SK-N-SH treated with all-trans-retinoic acid at 6 μM for 48 hours (cell line): ENCODE data around the gene GALNT17.

ENCODE experiments used
- ATAC-seq: fragments of 200-7000 bp; cut with Tn5 transposase; 3 replicates; pipeline ENCODE4 v1.9.1; 2020; ENCODE audit warnings: mild to moderate bottlenecking, moderate library complexity
- ARNTL ChIP-seq: fragments of 450-650 bp; formaldehyde crosslinking; IDR thresholded peaks from 2 replicates; pipeline ENCODE4 v1.5.0; 2020; ENCODE audit warnings: low read depth, mild to moderate bottlenecking, moderate library complexity, borderline replicate concordance
- BACH2 ChIP-seq: fragments of 250-450 bp; sonication (Bioruptor Pico); IDR thresholded peaks from 2 replicates; pipeline ENCODE4 v1.9.0; 2021; ENCODE audit warnings: mild to moderate bottlenecking, borderline replicate concordance
- CSDC2 ChIP-seq: fragments of 250-450 bp; sonication (Bioruptor Pico); IDR thresholded peaks from 2 replicates; pipeline ENCODE4 v1.5.0; 2020; ENCODE audit warnings: mild to moderate bottlenecking, moderate library complexity
- ESRRG ChIP-seq: fragments of 250-450 bp; sonication (Bioruptor Pico); IDR thresholded peaks from 2 replicates; pipeline ENCODE4 v1.6.1; 2021; ENCODE audit warnings: mild to moderate bottlenecking
- OSR1 ChIP-seq: fragments of 250-450 bp; sonication (Bioruptor Pico); IDR thresholded peaks from 2 replicates; pipeline ENCODE4 v1.8.0; 2022; ENCODE audit warnings: moderate library complexity, mild to moderate bottlenecking, inconsistent platforms
- PPARA ChIP-seq: fragments of 250-450 bp; sonication (Bioruptor Pico); IDR thresholded peaks from 2 replicates; pipeline ENCODE4 v1.5.0; 2020; ENCODE audit warnings: mild to moderate bottlenecking, borderline replicate concordance
- RARB ChIP-seq: fragments of 250-450 bp; sonication (Bioruptor Pico); IDR thresholded peaks from 2 replicates; pipeline ENCODE4 v1.8.0; 2021; ENCODE audit warnings: mild to moderate bottlenecking, moderate library complexity
- SNAI2 ChIP-seq: fragments of 250-450 bp; sonication (Bioruptor Pico); IDR thresholded peaks from 2 replicates; pipeline ENCODE4 v1.5.0; 2020; ENCODE audit warnings: mild to moderate bottlenecking, moderate library complexity
- TCF4 ChIP-seq: fragments of 250-450 bp; sonication (Bioruptor Pico); IDR thresholded peaks from 2 replicates; pipeline ENCODE4 v1.8.0; 2021; ENCODE audit warnings: mild to moderate bottlenecking, moderate library complexity, borderline replicate concordance
- TOX ChIP-seq: fragments of 250-450 bp; sonication (Bioruptor Pico); IDR thresholded peaks from 2 replicates; pipeline ENCODE4 v1.8.0; 2021; ENCODE audit warnings: mild to moderate bottlenecking, moderate library complexity, borderline replicate concordance
- ZC3H10 ChIP-seq: fragments of 250-450 bp; sonication (Bioruptor Pico); IDR thresholded peaks from 2 replicates; pipeline ENCODE4 v1.5.1; 2021; ENCODE audit warnings: mild to moderate bottlenecking, moderate library complexity
- ZFP3 ChIP-seq: fragments of 250-450 bp; sonication (Bioruptor Pico); IDR thresholded peaks from 2 replicates; pipeline ENCODE4 v1.5.0; 2020; ENCODE audit warnings: mild to moderate bottlenecking, moderate library complexity
- ZFP30 ChIP-seq: fragments of 450-650 bp; formaldehyde crosslinking; IDR thresholded peaks from 2 replicates; pipeline ENCODE4 v1.5.0; 2022; ENCODE audit warnings: mild to moderate bottlenecking, moderate library complexity
- ZNF565 ChIP-seq: fragments of 450-650 bp; formaldehyde crosslinking; conservative IDR thresholded peaks from 2 replicates; pipeline ENCODE4 v1.5.0; 2020; ENCODE audit warnings: low read depth, mild to moderate bottlenecking, moderate library complexity
- ZNF70 ChIP-seq: fragments of 450-650 bp; formaldehyde crosslinking; IDR thresholded peaks from 2 replicates; pipeline ENCODE4 v1.5.0; 2020; ENCODE audit warnings: mild to moderate bottlenecking, moderate library complexity
- ZNF8 ChIP-seq: fragments of 450-650 bp; formaldehyde crosslinking; IDR thresholded peaks from 2 replicates; pipeline ENCODE4 v1.5.0; 2020; ENCODE audit warnings: mild to moderate bottlenecking, moderate library complexity
- TF ChIP-seq, protein P1 (sequence below): fragments of 250-450 bp; sonication (Bioruptor Pico); IDR thresholded peaks from 2 replicates; pipeline ENCODE4 v1.8.0; 2021; ENCODE audit warnings: low read depth, mild to moderate bottlenecking, moderate library complexity, borderline replicate concordance
- TF ChIP-seq, protein P2 (sequence below): fragments of 250-450 bp; sonication (Bioruptor Pico); IDR thresholded peaks from 2 replicates; pipeline ENCODE4 v1.8.0; 2020; ENCODE audit warnings: mild to moderate bottlenecking, moderate library complexity, borderline replicate concordance
- TF ChIP-seq, protein P3 (sequence below): fragments of 250-450 bp; sonication (Bioruptor Pico); IDR thresholded peaks from 2 replicates; pipeline ENCODE4 v1.5.1; 2021; ENCODE audit warnings: mild to moderate bottlenecking, moderate library complexity
- TF ChIP-seq, protein P4 (sequence below): fragments of 250-450 bp; sonication (Bioruptor Pico); IDR thresholded peaks from 2 replicates; pipeline ENCODE4 v1.5.1; 2020; ENCODE audit warnings: low read depth, mild to moderate bottlenecking, moderate library complexity

GALNT17 gene

DNA sequence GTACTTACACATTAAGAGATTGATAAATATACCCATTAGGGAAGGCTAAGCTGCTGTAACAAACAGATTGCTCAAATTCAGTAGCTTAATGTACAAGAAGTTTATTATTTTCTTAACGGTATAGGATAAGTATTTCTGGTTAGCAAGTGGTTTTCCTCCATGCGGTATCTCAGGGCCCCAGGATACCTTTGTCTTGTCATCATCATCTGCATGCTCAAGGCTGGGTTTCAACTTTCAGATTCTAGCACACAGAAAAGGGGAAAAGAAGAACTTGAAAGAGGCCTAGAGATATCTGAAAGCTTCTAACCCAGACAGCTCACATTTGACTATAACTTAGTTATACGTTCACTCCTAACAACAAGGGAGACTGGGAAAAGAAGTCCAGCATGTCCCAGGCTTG is 11.8 kb upstream of the GALNT17 start:
- ATAC-seq, result no peak
- no peak for TF ChIP-seq SNAI2 (CRISPR knock-in tag)
- no peak for TF ChIP-seq ZNF565

DNA sequence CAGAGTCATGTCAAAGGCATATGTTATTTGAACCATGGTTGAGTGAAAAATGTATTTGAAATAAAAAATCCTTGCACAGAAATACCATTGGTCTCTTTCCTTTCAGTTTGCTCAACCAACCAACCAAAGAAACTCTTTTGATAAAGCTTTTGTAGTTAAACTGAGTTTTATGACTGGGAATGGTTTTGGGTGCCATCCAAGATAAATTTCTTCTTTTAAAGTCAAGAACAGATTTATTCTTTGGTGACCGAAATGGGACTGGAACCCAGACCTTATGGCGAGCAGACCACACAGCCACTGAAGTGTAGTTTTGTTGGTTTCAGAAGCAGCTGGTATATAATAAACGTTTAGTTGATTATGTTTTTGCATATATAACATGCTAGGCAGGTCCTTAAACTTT is 2.8 kb upstream of the GALNT17 start:
- ATAC-seq, result no peak
- TF ChIP-seq PPARA (CRISPR knock-in tag), result no peak
- TF ChIP-seq, protein P1, sequence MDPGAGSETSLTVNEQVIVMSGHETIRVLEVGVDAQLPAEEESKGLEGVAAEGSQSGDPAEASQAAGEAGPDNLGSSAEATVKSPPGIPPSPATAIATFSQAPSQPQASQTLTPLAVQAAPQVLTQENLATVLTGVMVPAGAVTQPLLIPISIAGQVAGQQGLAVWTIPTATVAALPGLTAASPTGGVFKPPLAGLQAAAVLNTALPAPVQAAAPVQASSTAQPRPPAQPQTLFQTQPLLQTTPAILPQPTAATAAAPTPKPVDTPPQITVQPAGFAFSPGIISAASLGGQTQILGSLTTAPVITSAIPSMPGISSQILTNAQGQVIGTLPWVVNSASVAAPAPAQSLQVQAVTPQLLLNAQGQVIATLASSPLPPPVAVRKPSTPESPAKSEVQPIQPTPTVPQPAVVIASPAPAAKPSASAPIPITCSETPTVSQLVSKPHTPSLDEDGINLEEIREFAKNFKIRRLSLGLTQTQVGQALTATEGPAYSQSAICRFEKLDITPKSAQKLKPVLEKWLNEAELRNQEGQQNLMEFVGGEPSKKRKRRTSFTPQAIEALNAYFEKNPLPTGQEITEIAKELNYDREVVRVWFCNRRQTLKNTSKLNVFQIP (CRISPR knock-in tag), result no peak
- TF ChIP-seq SNAI2 (CRISPR knock-in tag), result no peak
- TF ChIP-seq, protein P2, sequence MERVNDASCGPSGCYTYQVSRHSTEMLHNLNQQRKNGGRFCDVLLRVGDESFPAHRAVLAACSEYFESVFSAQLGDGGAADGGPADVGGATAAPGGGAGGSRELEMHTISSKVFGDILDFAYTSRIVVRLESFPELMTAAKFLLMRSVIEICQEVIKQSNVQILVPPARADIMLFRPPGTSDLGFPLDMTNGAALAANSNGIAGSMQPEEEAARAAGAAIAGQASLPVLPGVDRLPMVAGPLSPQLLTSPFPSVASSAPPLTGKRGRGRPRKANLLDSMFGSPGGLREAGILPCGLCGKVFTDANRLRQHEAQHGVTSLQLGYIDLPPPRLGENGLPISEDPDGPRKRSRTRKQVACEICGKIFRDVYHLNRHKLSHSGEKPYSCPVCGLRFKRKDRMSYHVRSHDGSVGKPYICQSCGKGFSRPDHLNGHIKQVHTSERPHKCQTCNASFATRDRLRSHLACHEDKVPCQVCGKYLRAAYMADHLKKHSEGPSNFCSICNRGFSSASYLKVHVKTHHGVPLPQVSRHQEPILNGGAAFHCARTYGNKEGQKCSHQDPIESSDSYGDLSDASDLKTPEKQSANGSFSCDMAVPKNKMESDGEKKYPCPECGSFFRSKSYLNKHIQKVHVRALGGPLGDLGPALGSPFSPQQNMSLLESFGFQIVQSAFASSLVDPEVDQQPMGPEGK (CRISPR knock-in tag), result no peak

DNA sequence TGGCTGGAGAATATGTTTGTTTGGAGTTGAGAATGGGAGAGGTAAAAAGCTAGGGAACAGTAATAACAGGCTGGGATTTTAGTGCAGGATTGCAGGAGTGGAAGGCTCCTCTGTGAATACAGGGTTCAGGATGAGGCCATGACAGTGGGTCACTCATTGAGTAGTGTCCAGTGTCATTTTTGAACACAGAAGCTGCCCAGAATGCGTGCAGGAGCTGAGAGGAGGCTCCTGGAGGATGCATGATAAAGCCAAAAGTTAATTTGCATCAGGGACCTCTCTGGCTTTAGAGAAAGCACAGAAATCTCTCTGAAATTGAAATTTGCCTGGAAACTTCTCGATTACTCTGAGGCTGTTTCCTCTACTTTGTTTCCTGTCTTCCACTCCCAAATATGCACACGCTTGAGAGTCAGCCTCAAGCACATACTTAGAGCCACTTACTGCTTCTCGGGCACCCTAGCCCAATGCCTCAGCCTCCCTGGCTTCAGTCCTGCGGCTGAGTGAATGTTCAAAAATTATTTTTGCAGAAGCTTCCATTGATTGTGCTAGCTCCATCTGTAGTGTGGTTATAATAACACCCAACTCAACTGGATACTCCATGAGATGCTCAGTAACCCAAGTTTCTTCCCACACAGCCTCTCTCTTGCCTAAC is 1.8 kb upstream of the GALNT17 start:
- no peak for TF ChIP-seq TCF4
- TF ChIP-seq SNAI2 (CRISPR knock-in tag), result no peak
- no peak for ATAC-seq

DNA sequence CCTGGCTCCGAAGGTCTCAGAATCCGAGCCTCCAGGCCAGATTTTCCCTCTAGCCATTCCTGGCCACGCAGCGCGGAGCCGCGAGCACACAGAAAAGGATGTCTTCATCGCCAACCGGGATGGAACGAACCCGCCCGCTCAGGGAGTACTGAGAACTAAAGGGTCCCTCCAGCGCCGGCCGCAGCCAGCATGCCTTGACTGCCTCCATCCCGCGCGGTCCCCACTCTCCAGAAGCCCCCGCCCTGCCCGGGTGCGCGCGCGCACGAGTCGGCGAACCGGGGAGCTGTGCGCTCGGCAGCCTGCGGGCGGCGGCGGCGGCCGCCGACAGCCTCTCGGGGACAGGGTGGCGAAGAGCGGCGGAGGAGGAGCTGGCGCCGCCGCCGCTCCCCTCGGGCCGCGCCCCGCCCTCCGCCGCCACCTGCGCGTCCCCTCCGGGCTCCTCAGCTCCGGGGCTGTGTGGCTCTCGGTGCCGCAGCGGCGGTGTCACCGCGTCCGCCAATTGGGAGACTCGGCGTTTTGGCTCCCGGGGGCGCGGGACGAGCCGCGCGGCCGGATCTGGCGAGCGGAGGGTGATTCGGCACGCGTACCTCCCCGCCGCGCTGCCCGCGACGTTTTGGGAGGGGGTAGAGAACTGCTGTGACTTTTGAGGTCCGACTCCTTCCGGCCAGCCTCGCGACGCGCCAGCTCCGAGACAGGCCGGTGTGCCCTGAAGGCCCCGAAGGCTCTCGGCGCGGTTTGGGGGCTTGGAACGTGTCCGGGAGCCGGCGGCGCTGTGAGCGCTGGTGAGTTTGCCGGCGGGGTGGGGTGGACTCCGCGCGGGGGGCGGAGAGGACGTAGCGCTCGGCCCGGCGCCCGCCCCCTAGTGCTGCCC is 453 bp upstream of the GALNT17 start:
- no peak for ATAC-seq
- no peak for TF ChIP-seq BACH2
- TF ChIP-seq ZC3H10 (CRISPR knock-in tag), result no peak
- TF ChIP-seq PPARA (CRISPR knock-in tag), result no peak
- TF ChIP-seq, protein P3, sequence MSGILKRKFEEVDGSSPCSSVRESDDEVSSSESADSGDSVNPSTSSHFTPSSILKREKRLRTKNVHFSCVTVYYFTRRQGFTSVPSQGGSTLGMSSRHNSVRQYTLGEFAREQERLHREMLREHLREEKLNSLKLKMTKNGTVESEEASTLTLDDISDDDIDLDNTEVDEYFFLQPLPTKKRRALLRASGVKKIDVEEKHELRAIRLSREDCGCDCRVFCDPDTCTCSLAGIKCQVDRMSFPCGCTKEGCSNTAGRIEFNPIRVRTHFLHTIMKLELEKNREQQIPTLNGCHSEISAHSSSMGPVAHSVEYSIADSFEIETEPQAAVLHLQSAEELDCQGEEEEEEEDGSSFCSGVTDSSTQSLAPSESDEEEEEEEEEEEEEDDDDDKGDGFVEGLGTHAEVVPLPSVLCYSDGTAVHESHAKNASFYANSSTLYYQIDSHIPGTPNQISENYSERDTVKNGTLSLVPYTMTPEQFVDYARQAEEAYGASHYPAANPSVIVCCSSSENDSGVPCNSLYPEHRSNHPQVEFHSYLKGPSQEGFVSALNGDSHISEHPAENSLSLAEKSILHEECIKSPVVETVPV (CRISPR knock-in tag), result no peak
- TF ChIP-seq, protein P1 (CRISPR knock-in tag), result no peak
- TF ChIP-seq, protein P2 (CRISPR knock-in tag), result no peak
- no peak for TF ChIP-seq ZFP30 (CRISPR knock-in tag)
- TF ChIP-seq ZNF565, result no peak
- no peak for TF ChIP-seq ZNF8 (CRISPR knock-in tag)
- no peak for TF ChIP-seq TOX (CRISPR knock-in tag)
- no peak for TF ChIP-seq CSDC2 (CRISPR knock-in tag)
- TF ChIP-seq, protein P4, sequence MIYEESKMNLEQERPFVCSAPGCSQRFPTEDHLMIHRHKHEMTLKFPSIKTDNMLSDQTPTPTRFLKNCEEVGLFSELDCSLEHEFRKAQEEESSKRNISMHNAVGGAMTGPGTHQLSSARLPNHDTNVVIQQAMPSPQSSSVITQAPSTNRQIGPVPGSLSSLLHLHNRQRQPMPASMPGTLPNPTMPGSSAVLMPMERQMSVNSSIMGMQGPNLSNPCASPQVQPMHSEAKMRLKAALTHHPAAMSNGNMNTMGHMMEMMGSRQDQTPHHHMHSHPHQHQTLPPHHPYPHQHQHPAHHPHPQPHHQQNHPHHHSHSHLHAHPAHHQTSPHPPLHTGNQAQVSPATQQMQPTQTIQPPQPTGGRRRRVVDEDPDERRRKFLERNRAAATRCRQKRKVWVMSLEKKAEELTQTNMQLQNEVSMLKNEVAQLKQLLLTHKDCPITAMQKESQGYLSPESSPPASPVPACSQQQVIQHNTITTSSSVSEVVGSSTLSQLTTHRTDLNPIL (CRISPR knock-in tag), result no peak
- no peak for TF ChIP-seq ARNTL (CRISPR knock-in tag)
- TF ChIP-seq ZNF70 (CRISPR knock-in tag), result no peak
- TF ChIP-seq OSR1, result no peak
- TF ChIP-seq RARB (CRISPR knock-in tag), result no peak
- TF ChIP-seq ESRRG (CRISPR knock-in tag), result no peak
- no peak for TF ChIP-seq ZFP3 (CRISPR knock-in tag)
- no peak for TF ChIP-seq TCF4
